ENCODE results near the gene IGLL5. TPM values are rescaled to one million over a fixed set of nuclear protein-coding genes. Genes with fewer than 3 reads are reported as not detected.

IGLL5 gene
- total and polyA plus RNA-seq, 9 of the 15 experiments (the other 6 are each of a cell fraction or from before 2014, with no cell fraction given): not detected

GRCh38 chr22:22903355-22903777 is 15.8 kb downstream of the IGLL5 start:
- BruUV-seq (replicated peaks): no TSS peak
- no peak for ATAC-seq
- H3K27ac ChIP-seq (ENCODE audit: extremely low read depth, low read depth, low read length): no peak overlapping the region
- in situ Hi-C loops (cut with MboI) (no loop called here), intact Hi-C loops (cut with micrococcal nuclease) (no loop called here)
- POLR2A ChIA-PET: interaction anchor here (0.6 to 3.3 kb wide), 8 partner anchors 9 to 222 kb away, joined by 3 to 30 read pairs (median 6); no protein-coding TSS in a partner anchor
- WGBS (ENCODE audit: insufficient coverage, low coverage, missing lambda C conversion rate): 0% methylated on average over 2 of the region's 2 CpGs
- no peaks in the 10 kb centered on the region for H3K36me3 ChIP-seq (ENCODE audit: control insufficient read depth, insufficient read depth, low read length)
- H3K4me1 ChIP-seq (replicated peaks in 1 of 2; ENCODE audit: control insufficient read depth in 2 of 2, insufficient read depth in 2 of 2, low read length in 2 of 2): no peaks in the 10 kb centered on the region
- no peaks in the 10 kb centered on the region for H3K9me1 ChIP-seq (ENCODE audit: control insufficient read depth, insufficient read depth, low read length)
- H3K4me3 ChIP-seq: no peak overlapping the region
- DNase-seq (ENCODE audit: extremely low read depth in 1 of 4, low spot score in 3 of 4): peak in 3 of 4 experiments; percentile 53 to 59 (median 53)
- no peak for FAIRE-seq
- CTCF ChIA-PET (ENCODE audit: low intra/inter-chr PET ratio): no interaction called here
- H3K9me3 ChIP-seq (replicated peaks; ENCODE audit: control insufficient read depth, insufficient read depth, low read depth, low read length): no peaks in the 10 kb centered on the region
- no peak overlapping the region for H3K4me2 ChIP-seq (ENCODE audit: insufficient read depth, low read length)
- peaks cover 39% of the 10 kb centered on the region for H4K20me1 ChIP-seq (replicated peaks; ENCODE audit: control insufficient read depth, insufficient read depth, low read length)
- no peak overlapping the region for H2AFZ ChIP-seq (ENCODE audit: low read depth, low read length)
- peaks cover 37 to 44% of the 10 kb centered on the region in 2 experiments; a peak in 4 of 5 replicates for H3K27me3 ChIP-seq (ENCODE audit: control insufficient read depth in 2 of 2, insufficient read depth in 2 of 2, low read length in 2 of 2)
- H3K9ac ChIP-seq (ENCODE audit: insufficient read depth in 1 of 2, low read depth in 2 of 2, low read length in 2 of 2): no peak overlapping the region
- H3K79me2 ChIP-seq (ENCODE audit: control insufficient read depth, insufficient read depth, low read length): no peaks in the 10 kb centered on the region
- TF ChIP-seq STAG1 (CRISPR knock-in tag; IDR thresholded peaks at IDR 0.05; ENCODE audit: borderline replicate concordance): peak; percentile 54; the same call in 1 of the 2 replicates
- no peak for TF ChIP-seq ERF (CRISPR knock-in tag; IDR thresholded peaks at IDR 0.05)
- no peak for TF ChIP-seq RBM15 (IDR thresholded peaks at IDR 0.05; ENCODE audit: insufficient read depth, low read length)
- TF ChIP-seq CHCHD3 (CRISPR knock-in tag; IDR thresholded peaks at IDR 0.05): no peak
- TF ChIP-seq MCM3 (IDR thresholded peaks at IDR 0.05): peak; percentile 29; the same call in 1 of the 2 replicates
- no peak for TF ChIP-seq ZNF197 (CRISPR knock-in tag; IDR thresholded peaks at IDR 0.05; ENCODE audit: low read depth)
- no peak for TF ChIP-seq SOX6 (IDR thresholded peaks at IDR 0.05)
- TF ChIP-seq NR2C1 (IDR thresholded peaks at IDR 0.05): no peak
- no peak for TF ChIP-seq NR2C1 (tag; IDR thresholded peaks at IDR 0.05)
- 0 out of 2 replicates have a peak, but pooled peaks have one; percentile 53 for TF ChIP-seq CAMTA2 (CRISPR knock-in tag; conservative IDR thresholded peaks at IDR 0.05)
- no peak for TF ChIP-seq MBD1 (CRISPR knock-in tag; IDR thresholded peaks at IDR 0.05)
- peak; percentile 72 for TF ChIP-seq RBBP5 (IDR thresholded peaks at IDR 0.05; ENCODE audit: borderline replicate concordance, insufficient read depth, low read length, poor library complexity, severe bottlenecking)
- TF ChIP-seq HDAC6 (IDR thresholded peaks at IDR 0.05; ENCODE audit: low read depth, low read length): no peak
- TF ChIP-seq FOXA3 (CRISPR knock-in tag; conservative IDR thresholded peaks at IDR 0.05 in 1 of 2, IDR thresholded peaks at IDR 0.05 in 1 of 2): 0 out of 4 replicates have a peak, but pooled peaks of 1 of the 2 experiments have one; percentile 41
- TF ChIP-seq TBP (optimal IDR thresholded peaks at IDR 0.05; ENCODE audit: low read depth, low read length): no peak
- TF ChIP-seq STAT6 (CRISPR knock-in tag; IDR thresholded peaks at IDR 0.05): 0 out of 2 replicates have a peak, but pooled peaks have one; percentile 29
- TF ChIP-seq ZNF830 (CRISPR knock-in tag; IDR thresholded peaks at IDR 0.05): no peak
- no peak for TF ChIP-seq CBX8 (IDR thresholded peaks at IDR 0.05; ENCODE audit: borderline replicate concordance, extremely low read depth, low read depth, low read length, poor library complexity, severe bottlenecking)
- TF ChIP-seq ELF4 (CRISPR knock-in tag; IDR thresholded peaks at IDR 0.05): no peak
- peak; percentile 59 for TF ChIP-seq CREBBP (IDR thresholded peaks at IDR 0.05; ENCODE audit: low read depth, low read length)

All from K562 (cell line).